DOHH2 (cell line): ENCODE measurements around the gene DIPK1A.
A peak's percentile ranks its signal among the peaks of the same experiment; 100 is the strongest.

Experiments
- H3F3A ChIP-seq: fragments of 200-600 bp; sonication (generic), shearing (Covaris generic); 2 replicates; pipeline ENCODE4 v1.6.0; 2016; ENCODE audit warnings: antibody characterized with exemption, mild to moderate bottlenecking; ENCODE audit not compliant: control insufficient read depth, insufficient read depth
- H3K27ac ChIP-seq: fragments of 200-600 bp; sonication (generic); 2 replicates; pipeline ENCODE4 v1.5.1; 2014; ENCODE audit warnings: low read depth, mild to moderate bottlenecking, low read length, moderate library complexity
- H3K27me3 ChIP-seq: fragments of 200-600 bp; sonication (generic); 2 replicates; pipeline ENCODE4 v1.6.1; 2014; ENCODE audit warnings: mild to moderate bottlenecking, low read length, mixed read lengths; ENCODE audit not compliant: control insufficient read depth
- H3K36me3 ChIP-seq: fragments of 200-600 bp; sonication (generic); 2 replicates; pipeline ENCODE4 v1.6.1; 2014; ENCODE audit warnings: mild to moderate bottlenecking, low read length, moderate library complexity, mixed read lengths; ENCODE audit not compliant: control insufficient read depth
- H3K4me1 ChIP-seq: fragments of 200-600 bp; sonication (generic); 2 replicates; pipeline ENCODE4 v1.6.1; 2014; ENCODE audit warnings: mild to moderate bottlenecking, low read length, mixed read lengths; ENCODE audit not compliant: control insufficient read depth
- H3K4me2 ChIP-seq: fragments of 200-600 bp; sonication (generic); 2 replicates; pipeline ENCODE4 v1.6.0; 2014; ENCODE audit warnings: mild to moderate bottlenecking, low read length, moderate library complexity
- H3K4me3 ChIP-seq: fragments of 200-600 bp; sonication (generic); 2 replicates; pipeline ENCODE4 v1.5.1; 2014; ENCODE audit warnings: mild to moderate bottlenecking, low read length, mixed read lengths
- H3K79me2 ChIP-seq: fragments of 200-600 bp; sonication (generic); 2 replicates; pipeline ENCODE4 v1.6.1; 2014; ENCODE audit warnings: mild to moderate bottlenecking, low read length, mixed read lengths; ENCODE audit not compliant: control insufficient read depth
- H3K9me2 ChIP-seq: fragments of 200-600 bp; sonication (generic); replicated peaks from 2 replicates; pipeline ENCODE4 v1.6.1; 2014; ENCODE audit warnings: mild to moderate bottlenecking, low read length, mixed read lengths; ENCODE audit not compliant: control insufficient read depth
- H3K9me3 ChIP-seq: fragments of 200-600 bp; sonication (generic); 2 replicates; pipeline ENCODE4 v1.6.1; 2014; ENCODE audit warnings: antibody characterized with exemption, low read length, mixed read lengths; ENCODE audit not compliant: control insufficient read depth, insufficient read depth
- H4K20me1 ChIP-seq: fragments of 200-600 bp; sonication (generic); 2 replicates; pipeline ENCODE4 v1.6.0; 2014; ENCODE audit warnings: low read depth, mild to moderate bottlenecking, antibody characterized with exemption, low read length, moderate library complexity; ENCODE audit not compliant: control insufficient read depth, insufficient read depth
- EZH2phosphoT487 ChIP-seq: fragments of 200-600 bp; sonication (generic); IDR thresholded peaks from 2 replicates; pipeline ENCODE4 v1.6.1; 2017; ENCODE audit warnings: borderline replicate concordance, mild to moderate bottlenecking, antibody characterized with exemption, low read length, moderate library complexity, mixed read lengths
- TF ChIP-seq, protein P1 (sequence below): fragments of 200-600 bp; sonication (generic); IDR thresholded peaks from one replicate; pipeline ENCODE4 v1.5.1; 2014; ENCODE audit warnings: antibody characterized with exemption, mild to moderate bottlenecking, low read depth, low read length; ENCODE audit not compliant: poor library complexity, severe bottlenecking

DIPK1A gene

GRCh38 chr1:92995441-92996430, 34.5 kb upstream of the DIPK1A start:
- Histone ChIP-seq H3K4me1 (peaks cover 22% of the 10 kb centered on the region), H3K36me3 (no peaks in the 10 kb centered on the region), H3K4me2 (no peak overlapping the region), H3K9me2 (no peaks in the 10 kb centered on the region), H3K79me2 (no peaks in the 10 kb centered on the region), H3K4me3 (no peak overlapping the region), H4K20me1 (no peaks in the 10 kb centered on the region), H3K27me3 (no peaks in the 10 kb centered on the region), H3F3A (no peaks in the 10 kb centered on the region), H3K9me3 (no peaks in the 10 kb centered on the region), H3K27ac (no peak overlapping the region)
- TF ChIP-seq EZH2phosphoT487: no peak
- TF ChIP-seq, protein P1, sequence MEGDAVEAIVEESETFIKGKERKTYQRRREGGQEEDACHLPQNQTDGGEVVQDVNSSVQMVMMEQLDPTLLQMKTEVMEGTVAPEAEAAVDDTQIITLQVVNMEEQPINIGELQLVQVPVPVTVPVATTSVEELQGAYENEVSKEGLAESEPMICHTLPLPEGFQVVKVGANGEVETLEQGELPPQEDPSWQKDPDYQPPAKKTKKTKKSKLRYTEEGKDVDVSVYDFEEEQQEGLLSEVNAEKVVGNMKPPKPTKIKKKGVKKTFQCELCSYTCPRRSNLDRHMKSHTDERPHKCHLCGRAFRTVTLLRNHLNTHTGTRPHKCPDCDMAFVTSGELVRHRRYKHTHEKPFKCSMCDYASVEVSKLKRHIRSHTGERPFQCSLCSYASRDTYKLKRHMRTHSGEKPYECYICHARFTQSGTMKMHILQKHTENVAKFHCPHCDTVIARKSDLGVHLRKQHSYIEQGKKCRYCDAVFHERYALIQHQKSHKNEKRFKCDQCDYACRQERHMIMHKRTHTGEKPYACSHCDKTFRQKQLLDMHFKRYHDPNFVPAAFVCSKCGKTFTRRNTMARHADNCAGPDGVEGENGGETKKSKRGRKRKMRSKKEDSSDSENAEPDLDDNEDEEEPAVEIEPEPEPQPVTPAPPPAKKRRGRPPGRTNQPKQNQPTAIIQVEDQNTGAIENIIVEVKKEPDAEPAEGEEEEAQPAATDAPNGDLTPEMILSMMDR: no peak

DNA sequence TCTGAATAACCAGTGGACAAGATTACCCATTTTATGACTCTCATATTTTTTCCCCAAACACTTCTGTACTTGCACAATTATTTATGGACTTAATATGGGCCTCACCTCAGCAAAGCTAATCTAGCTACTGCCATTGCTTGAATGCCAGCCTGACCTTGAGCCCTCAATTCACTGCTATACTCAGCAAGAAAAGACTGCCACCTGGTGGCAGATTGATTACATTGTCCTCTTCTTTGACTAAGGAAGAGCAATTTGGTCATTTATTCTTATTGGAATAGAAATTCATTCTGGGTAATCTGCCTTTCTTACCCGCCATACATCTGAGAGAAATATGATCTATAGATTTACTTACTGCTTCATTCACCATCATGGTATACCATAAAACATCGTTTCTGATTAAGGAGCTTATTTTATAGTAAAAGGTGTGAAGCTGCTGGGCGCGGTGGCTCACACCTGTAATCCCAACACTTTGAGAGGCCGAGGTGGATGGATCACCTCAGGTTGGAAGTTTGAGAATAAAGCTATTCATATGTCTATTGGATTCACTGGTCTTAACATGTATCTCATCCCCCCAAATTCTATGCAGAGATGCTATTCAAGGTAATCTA, 32.9 kb upstream of the DIPK1A start:
- H3K9me2 ChIP-seq: no peaks in the 10 kb centered on the region
- no peaks in the 10 kb centered on the region for H4K20me1 ChIP-seq
- H3K27me3 ChIP-seq: no peaks in the 10 kb centered on the region
- H3K27ac ChIP-seq: no peak overlapping the region
- H3K4me2 ChIP-seq: peak overlapping the region; percentile 5; the same call in 1 of the 2 replicates
- peaks cover 24% of the 10 kb centered on the region for H3K4me1 ChIP-seq
- no peak for TF ChIP-seq EZH2phosphoT487
- TF ChIP-seq, protein P1: peak; percentile 84
- H3K4me3 ChIP-seq: no peak overlapping the region
- H3K36me3 ChIP-seq: no peaks in the 10 kb centered on the region
- no peaks in the 10 kb centered on the region for H3F3A ChIP-seq
- H3K79me2 ChIP-seq: no peaks in the 10 kb centered on the region
- H3K9me3 ChIP-seq: no peaks in the 10 kb centered on the region

GRCh38 chr1:92993581-92993980, 32.3 kb upstream of the DIPK1A start:
- H3F3A ChIP-seq: no peaks in the 10 kb centered on the region
- no peaks in the 10 kb centered on the region for H3K9me2 ChIP-seq
- no peaks in the 10 kb centered on the region for H3K27me3 ChIP-seq
- H3K4me1 ChIP-seq: peaks cover 24% of the 10 kb centered on the region
- TF ChIP-seq, protein P1: no peak
- no peak for TF ChIP-seq EZH2phosphoT487
- no peaks in the 10 kb centered on the region for H3K36me3 ChIP-seq
- no peak overlapping the region for H3K27ac ChIP-seq
- no peak overlapping the region for H3K4me3 ChIP-seq
- H3K79me2 ChIP-seq: no peaks in the 10 kb centered on the region
- no peaks in the 10 kb centered on the region for H3K9me3 ChIP-seq
- H3K4me2 ChIP-seq: peak overlapping the region; percentile 5; the same call in 1 of the 2 replicates
- no peaks in the 10 kb centered on the region for H4K20me1 ChIP-seq
